GM10248 (cell line): ENCODE data around the gene GBP6.

Source experiments
- CTCF ChIA-PET: fragments of 300-600 bp; sonication (Branson Sonifier 250); formaldehyde crosslinking; extraction: SDS; loops from one replicate; lab custom pipeline; 2021; ENCODE audit warnings: antibody characterized with exemption; lab: Yijun Ruan, JAX
- POLR2A ChIA-PET: fragments of 350-650 bp; sonication (Branson Sonifier 250); formaldehyde crosslinking; extraction: SDS; loops from one replicate; lab custom pipeline; 2020; ENCODE audit warnings: antibody characterized with exemption; lab: Yijun Ruan, JAX
- DNase-seq: peaks from one replicate; pipeline ENCODE4 v3.0.0; 2012; ENCODE audit errors: extremely low spot score
- CTCF ChIP-seq: IDR thresholded peaks from 2 replicates; pipeline ENCODE4 v1.5.1; 2012; ENCODE audit warnings: mild to moderate bottlenecking, low read depth; ENCODE audit errors: extremely low read depth, missing control alignments, control extremely low read depth

The GBP6 gene

GRCh38 chr1:89383185-89383584 lies 19.3 kb downstream of the GBP6 start:
- DNase-seq = no peak
- ChIA-PET CTCF (interaction anchor here (0.8 to 2.6 kb wide), 2 partner anchors 12 to 385 kb away, joined by 3 to 7 read pairs; no protein-coding TSS in a partner anchor), POLR2A (no interaction called here)
- TF ChIP-seq CTCF = no peak

GRCh38 chr1:89390707-89391106 lies 26.8 kb downstream of the GBP6 start:
- CTCF ChIA-PET = interaction anchor here (1.0 kb wide), 1 partner anchor 25 kb away, joined by 3 read pairs; no protein-coding TSS in a partner anchor
- no peak for DNase-seq
- no peak for TF ChIP-seq CTCF
- POLR2A ChIA-PET = no interaction called here

GRCh38 chr1:89391686-89392085 lies 27.8 kb downstream of the GBP6 start:
- ChIA-PET CTCF (interaction anchor here (1.0 kb wide), 1 partner anchor 26 kb away, joined by 3 read pairs; no protein-coding TSS in a partner anchor), POLR2A (no interaction called here)
- no peak for DNase-seq
- TF ChIP-seq CTCF = no peak

GRCh38 chr1:89394851-89395250 lies 31.0 kb downstream of the GBP6 start:
- TF ChIP-seq CTCF = no peak
- ChIA-PET CTCF (interaction anchor here (1.5 to 2.5 kb wide), 2 partner anchors 10 to 31 kb away, joined by 3 to 7 read pairs; no protein-coding TSS in a partner anchor), POLR2A (no interaction called here)
- no peak for DNase-seq

- CTCF ChIA-PET = interaction anchor here (0.9 kb wide), 1 partner anchor 34 kb away, joined by 3 read pairs; no protein-coding TSS in a partner anchor
- DNase-seq = no peak
- no peak for TF ChIP-seq CTCF
- POLR2A ChIA-PET = no interaction called here
These were observed 33.0 kb downstream of the GBP6 start for GRCh38 chr1:89396902-89397301.

GRCh38 chr1:89405275-89405929 lies 41.5 kb downstream of the GBP6 start:
- TF ChIP-seq CTCF = no peak
- ChIA-PET POLR2A (no interaction called here), CTCF (no interaction called here)
- DNase-seq = no peak
